ENCODE measurements around the gene PSME2. TPM values are rescaled to one million over a fixed set of nuclear protein-coding genes. Genes with fewer than 3 reads are reported as not detected.

Gene PSME2
- total and polyA plus RNA-seq, 2 of the 13 experiments (the other 11 are each of a cell fraction or from before 2014, with no cell fraction given) = 332 to 716 TPM

DNA sequence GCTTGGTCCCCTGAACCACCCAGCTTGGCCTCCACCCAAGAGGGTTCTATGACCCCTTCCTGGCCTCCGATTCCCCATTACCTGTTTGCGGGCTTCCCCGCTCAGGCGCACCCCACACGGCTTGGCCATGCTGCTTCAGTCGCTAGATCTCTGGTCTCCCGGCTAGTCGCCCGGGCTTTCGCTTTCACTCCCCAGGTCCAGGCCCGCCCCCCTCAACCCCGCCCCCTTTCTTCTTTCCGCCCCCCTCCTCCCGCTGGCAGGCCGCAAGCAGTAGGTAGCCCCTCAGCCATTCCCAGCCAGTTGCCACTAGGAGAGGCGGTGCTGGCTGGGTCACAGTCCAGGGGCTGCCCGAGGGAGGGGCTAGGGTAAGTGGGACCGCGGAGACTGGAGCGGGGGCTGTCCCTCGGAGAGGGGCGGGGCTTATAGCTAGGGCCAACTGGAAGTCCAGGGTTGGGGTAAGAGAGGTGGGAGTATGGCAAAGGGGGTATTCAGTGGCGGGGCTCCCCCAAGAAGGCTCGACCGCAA is at the start of gene PSME2 (continued):
- TF ChIP-seq, protein P1, sequence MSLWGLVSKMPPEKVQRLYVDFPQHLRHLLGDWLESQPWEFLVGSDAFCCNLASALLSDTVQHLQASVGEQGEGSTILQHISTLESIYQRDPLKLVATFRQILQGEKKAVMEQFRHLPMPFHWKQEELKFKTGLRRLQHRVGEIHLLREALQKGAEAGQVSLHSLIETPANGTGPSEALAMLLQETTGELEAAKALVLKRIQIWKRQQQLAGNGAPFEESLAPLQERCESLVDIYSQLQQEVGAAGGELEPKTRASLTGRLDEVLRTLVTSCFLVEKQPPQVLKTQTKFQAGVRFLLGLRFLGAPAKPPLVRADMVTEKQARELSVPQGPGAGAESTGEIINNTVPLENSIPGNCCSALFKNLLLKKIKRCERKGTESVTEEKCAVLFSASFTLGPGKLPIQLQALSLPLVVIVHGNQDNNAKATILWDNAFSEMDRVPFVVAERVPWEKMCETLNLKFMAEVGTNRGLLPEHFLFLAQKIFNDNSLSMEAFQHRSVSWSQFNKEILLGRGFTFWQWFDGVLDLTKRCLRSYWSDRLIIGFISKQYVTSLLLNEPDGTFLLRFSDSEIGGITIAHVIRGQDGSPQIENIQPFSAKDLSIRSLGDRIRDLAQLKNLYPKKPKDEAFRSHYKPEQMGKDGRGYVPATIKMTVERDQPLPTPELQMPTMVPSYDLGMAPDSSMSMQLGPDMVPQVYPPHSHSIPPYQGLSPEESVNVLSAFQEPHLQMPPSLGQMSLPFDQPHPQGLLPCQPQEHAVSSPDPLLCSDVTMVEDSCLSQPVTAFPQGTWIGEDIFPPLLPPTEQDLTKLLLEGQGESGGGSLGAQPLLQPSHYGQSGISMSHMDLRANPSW (CRISPR knock-in tag; IDR thresholded peaks at IDR 0.05; ENCODE audit: borderline replicate concordance) = peak; percentile 34; the same call in 1 of the 2 replicates
- TF ChIP-seq RFXAP (CRISPR knock-in tag; IDR thresholded peaks at IDR 0.05; ENCODE audit: borderline replicate concordance) = peak; percentile 52; the same call in 1 of the 2 replicates
- 0 out of 2 replicates have a peak, but pooled peaks have one; percentile 10 for TF ChIP-seq ZNF12 (CRISPR knock-in tag; IDR thresholded peaks at IDR 0.05)
- peak; percentile 81 for TF ChIP-seq ZIK1 (CRISPR knock-in tag; IDR thresholded peaks at IDR 0.05; ENCODE audit: borderline replicate concordance, low read depth)
- 0 out of 2 replicates have a peak, but pooled peaks have one; percentile 55 for TF ChIP-seq ZNF326 (CRISPR knock-in tag; IDR thresholded peaks at IDR 0.05; ENCODE audit: borderline replicate concordance)
- no peak for TF ChIP-seq SOX6 (IDR thresholded peaks at IDR 0.05)
- TF ChIP-seq SOX6 (CRISPR knock-in tag; IDR thresholded peaks at IDR 0.05) = peak; percentile 80
- TF ChIP-seq ZSCAN9 (CRISPR knock-in tag; IDR thresholded peaks at IDR 0.05; ENCODE audit: borderline replicate concordance) = peak; percentile 50; the same call in 1 of the 2 replicates
- peak; percentile 75 for TF ChIP-seq MED8 (CRISPR knock-in tag; IDR thresholded peaks at IDR 0.05; ENCODE audit: insufficient replicate concordance)
- TF ChIP-seq, protein P2, sequence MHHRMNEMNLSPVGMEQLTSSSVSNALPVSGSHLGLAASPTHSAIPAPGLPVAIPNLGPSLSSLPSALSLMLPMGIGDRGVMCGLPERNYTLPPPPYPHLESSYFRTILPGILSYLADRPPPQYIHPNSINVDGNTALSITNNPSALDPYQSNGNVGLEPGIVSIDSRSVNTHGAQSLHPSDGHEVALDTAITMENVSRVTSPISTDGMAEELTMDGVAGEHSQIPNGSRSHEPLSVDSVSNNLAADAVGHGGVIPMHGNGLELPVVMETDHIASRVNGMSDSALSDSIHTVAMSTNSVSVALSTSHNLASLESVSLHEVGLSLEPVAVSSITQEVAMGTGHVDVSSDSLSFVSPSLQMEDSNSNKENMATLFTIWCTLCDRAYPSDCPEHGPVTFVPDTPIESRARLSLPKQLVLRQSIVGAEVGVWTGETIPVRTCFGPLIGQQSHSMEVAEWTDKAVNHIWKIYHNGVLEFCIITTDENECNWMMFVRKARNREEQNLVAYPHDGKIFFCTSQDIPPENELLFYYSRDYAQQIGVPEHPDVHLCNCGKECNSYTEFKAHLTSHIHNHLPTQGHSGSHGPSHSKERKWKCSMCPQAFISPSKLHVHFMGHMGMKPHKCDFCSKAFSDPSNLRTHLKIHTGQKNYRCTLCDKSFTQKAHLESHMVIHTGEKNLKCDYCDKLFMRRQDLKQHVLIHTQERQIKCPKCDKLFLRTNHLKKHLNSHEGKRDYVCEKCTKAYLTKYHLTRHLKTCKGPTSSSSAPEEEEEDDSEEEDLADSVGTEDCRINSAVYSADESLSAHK (CRISPR knock-in tag; IDR thresholded peaks at IDR 0.05; ENCODE audit: borderline replicate concordance) = 0 out of 2 replicates have a peak, but pooled peaks have one; percentile 75
- TF ChIP-seq, protein P3, sequence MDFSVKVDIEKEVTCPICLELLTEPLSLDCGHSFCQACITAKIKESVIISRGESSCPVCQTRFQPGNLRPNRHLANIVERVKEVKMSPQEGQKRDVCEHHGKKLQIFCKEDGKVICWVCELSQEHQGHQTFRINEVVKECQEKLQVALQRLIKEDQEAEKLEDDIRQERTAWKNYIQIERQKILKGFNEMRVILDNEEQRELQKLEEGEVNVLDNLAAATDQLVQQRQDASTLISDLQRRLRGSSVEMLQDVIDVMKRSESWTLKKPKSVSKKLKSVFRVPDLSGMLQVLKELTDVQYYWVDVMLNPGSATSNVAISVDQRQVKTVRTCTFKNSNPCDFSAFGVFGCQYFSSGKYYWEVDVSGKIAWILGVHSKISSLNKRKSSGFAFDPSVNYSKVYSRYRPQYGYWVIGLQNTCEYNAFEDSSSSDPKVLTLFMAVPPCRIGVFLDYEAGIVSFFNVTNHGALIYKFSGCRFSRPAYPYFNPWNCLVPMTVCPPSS (IDR thresholded peaks at IDR 0.05) = no peak
- TF ChIP-seq, protein P4, sequence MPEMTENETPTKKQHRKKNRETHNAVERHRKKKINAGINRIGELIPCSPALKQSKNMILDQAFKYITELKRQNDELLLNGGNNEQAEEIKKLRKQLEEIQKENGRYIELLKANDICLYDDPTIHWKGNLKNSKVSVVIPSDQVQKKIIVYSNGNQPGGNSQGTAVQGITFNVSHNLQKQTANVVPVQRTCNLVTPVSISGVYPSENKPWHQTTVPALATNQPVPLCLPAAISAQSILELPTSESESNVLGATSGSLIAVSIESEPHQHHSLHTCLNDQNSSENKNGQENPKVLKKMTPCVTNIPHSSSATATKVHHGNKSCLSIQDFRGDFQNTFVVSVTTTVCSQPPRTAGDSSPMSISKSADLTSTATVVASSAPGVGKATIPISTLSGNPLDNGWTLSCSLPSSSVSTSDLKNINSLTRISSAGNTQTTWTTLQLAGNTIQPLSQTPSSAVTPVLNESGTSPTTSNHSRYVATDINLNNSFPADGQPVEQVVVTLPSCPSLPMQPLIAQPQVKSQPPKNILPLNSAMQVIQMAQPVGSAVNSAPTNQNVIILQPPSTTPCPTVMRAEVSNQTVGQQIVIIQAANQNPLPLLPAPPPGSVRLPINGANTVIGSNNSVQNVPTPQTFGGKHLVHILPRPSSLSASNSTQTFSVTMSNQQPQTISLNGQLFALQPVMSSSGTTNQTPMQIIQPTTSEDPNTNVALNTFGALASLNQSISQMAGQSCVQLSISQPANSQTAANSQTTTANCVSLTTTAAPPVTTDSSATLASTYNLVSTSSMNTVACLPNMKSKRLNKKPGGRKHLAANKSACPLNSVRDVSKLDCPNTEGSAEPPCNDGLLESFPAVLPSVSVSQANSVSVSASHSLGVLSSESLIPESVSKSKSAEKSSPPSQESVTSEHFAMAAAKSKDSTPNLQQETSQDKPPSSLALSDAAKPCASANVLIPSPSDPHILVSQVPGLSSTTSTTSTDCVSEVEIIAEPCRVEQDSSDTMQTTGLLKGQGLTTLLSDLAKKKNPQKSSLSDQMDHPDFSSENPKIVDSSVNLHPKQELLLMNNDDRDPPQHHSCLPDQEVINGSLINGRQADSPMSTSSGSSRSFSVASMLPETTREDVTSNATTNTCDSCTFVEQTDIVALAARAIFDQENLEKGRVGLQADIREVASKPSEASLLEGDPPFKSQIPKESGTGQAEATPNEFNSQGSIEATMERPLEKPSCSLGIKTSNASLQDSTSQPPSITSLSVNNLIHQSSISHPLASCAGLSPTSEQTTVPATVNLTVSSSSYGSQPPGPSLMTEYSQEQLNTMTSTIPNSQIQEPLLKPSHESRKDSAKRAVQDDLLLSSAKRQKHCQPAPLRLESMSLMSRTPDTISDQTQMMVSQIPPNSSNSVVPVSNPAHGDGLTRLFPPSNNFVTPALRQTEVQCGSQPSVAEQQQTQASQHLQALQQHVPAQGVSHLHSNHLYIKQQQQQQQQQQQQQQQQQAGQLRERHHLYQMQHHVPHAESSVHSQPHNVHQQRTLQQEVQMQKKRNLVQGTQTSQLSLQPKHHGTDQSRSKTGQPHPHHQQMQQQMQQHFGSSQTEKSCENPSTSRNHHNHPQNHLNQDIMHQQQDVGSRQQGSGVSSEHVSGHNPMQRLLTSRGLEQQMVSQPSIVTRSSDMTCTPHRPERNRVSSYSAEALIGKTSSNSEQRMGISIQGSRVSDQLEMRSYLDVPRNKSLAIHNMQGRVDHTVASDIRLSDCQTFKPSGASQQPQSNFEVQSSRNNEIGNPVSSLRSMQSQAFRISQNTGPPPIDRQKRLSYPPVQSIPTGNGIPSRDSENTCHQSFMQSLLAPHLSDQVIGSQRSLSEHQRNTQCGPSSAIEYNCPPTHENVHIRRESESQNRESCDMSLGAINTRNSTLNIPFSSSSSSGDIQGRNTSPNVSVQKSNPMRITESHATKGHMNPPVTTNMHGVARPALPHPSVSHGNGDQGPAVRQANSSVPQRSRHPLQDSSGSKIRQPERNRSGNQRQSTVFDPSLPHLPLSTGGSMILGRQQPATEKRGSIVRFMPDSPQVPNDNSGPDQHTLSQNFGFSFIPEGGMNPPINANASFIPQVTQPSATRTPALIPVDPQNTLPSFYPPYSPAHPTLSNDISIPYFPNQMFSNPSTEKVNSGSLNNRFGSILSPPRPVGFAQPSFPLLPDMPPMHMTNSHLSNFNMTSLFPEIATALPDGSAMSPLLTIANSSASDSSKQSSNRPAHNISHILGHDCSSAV (CRISPR knock-in tag; IDR thresholded peaks at IDR 0.05; ENCODE audit: borderline replicate concordance) = 0 out of 2 replicates have a peak, but pooled peaks have one; percentile 29
- TF ChIP-seq ZNF543 (CRISPR knock-in tag; IDR thresholded peaks at IDR 0.05) = no peak
- peak; percentile 13; the same call in 1 of the 2 replicates for TF ChIP-seq SIX4 (CRISPR knock-in tag; IDR thresholded peaks at IDR 0.05)
